KBM-7 (cell line): Measurements from ENCODE around the gene LYVE1.

Experiments used
- DNase-seq: peaks from one replicate; pipeline ENCODE4 v3.0.0-alpha.2; 2015
- in situ Hi-C: fragments of 300-500 bp; cut with MboI; formaldehyde crosslinking; loops from 2 replicates; pipeline ENCODE4 v1.14.3; 2020; ENCODE audit warnings: low sequenced_read_pairs, low pct_unique_long_range_greater_than_20kb, mixed read lengths

LYVE1 gene

GRCh38 chr11:10568486-10568941, at the start of gene LYVE1:
Gene LYVE1 (minus strand): TSS chr11:10568665. CDS start chr11:10568532, 133 bp downstream.
- in situ Hi-C loops, result no loop called here
- no peak for DNase-seq

GRCh38 chr11:10617551-10617950, 49.1 kb upstream of the LYVE1 start:
- DNase-seq, result no peak

GRCh38 chr11:10611979-10612862, 43.8 kb upstream of the LYVE1 start:
- in situ Hi-C loops, result no loop called here
- peak; percentile 87 for DNase-seq

More at GRCh38 chr11:10617551-10617950, 49.1 kb upstream of the LYVE1 start:
- in situ Hi-C loops, result no loop called here

GRCh38 chr11:10609636-10610035, 41.2 kb upstream of the LYVE1 start:
- in situ Hi-C loops, result no loop called here
- no peak for DNase-seq

- in situ Hi-C loops, result no loop called here
These were observed 40.1 kb upstream of the LYVE1 start for GRCh38 chr11:10608584-10608983.

GRCh38 chr11:10607462-10608132, 39.1 kb upstream of the LYVE1 start:
- in situ Hi-C loops, result no loop called here
- no peak for DNase-seq

More at GRCh38 chr11:10608584-10608983, 40.1 kb upstream of the LYVE1 start:
- DNase-seq, result no peak

- in situ Hi-C loops, result no loop called here
- peak; percentile 57 for DNase-seq
These were observed 38.2 kb upstream of the LYVE1 start for GRCh38 chr11:10606536-10607208.

GRCh38 chr11:10605941-10606381, 37.5 kb upstream of the LYVE1 start:
- DNase-seq, result peak; percentile 61
- in situ Hi-C loops, result no loop called here

- no peak for DNase-seq
- in situ Hi-C loops, result no loop called here
These were observed 36.3 kb upstream of the LYVE1 start for GRCh38 chr11:10604798-10605197.

- in situ Hi-C loops, result no loop called here
- peak; percentile 53 for DNase-seq
These were observed 35.9 kb upstream of the LYVE1 start for GRCh38 chr11:10604340-10604748.

GRCh38 chr11:10603721-10604297, 35.3 kb upstream of the LYVE1 start:
- no peak for DNase-seq
- in situ Hi-C loops, result no loop called here

- DNase-seq, result no peak
- in situ Hi-C loops, result no loop called here
These were observed 34.5 kb upstream of the LYVE1 start for GRCh38 chr11:10602945-10603344.

GRCh38 chr11:10602366-10602765, 33.9 kb upstream of the LYVE1 start:
- no peak for DNase-seq
- in situ Hi-C loops, result no loop called here

GRCh38 chr11:10601837-10602236, 33.4 kb upstream of the LYVE1 start:
- in situ Hi-C loops, result no loop called here
- no peak for DNase-seq

GRCh38 chr11:10600570-10601248, 32.2 kb upstream of the LYVE1 start:
- DNase-seq, result no peak
- in situ Hi-C loops, result no loop called here

GRCh38 chr11:10599388-10600175, 31.1 kb upstream of the LYVE1 start:
- DNase-seq, result no peak
- in situ Hi-C loops, result no loop called here

- DNase-seq, result no peak
- in situ Hi-C loops, result no loop called here
These were observed 30.4 kb upstream of the LYVE1 start for GRCh38 chr11:10598816-10599215.

GRCh38 chr11:10597877-10598351, 29.4 kb upstream of the LYVE1 start:
- in situ Hi-C loops, result no loop called here
- DNase-seq, result no peak
